NCI-H128 (cell line): ENCODE results near the gene C19orf25.

Experiments used
- DNase-seq: peaks from one replicate; lab custom pipeline; 2025; ENCODE audit not compliant: unreplicated experiment; lab: John Stamatoyannopoulos, UW

Gene C19orf25

DNA sequence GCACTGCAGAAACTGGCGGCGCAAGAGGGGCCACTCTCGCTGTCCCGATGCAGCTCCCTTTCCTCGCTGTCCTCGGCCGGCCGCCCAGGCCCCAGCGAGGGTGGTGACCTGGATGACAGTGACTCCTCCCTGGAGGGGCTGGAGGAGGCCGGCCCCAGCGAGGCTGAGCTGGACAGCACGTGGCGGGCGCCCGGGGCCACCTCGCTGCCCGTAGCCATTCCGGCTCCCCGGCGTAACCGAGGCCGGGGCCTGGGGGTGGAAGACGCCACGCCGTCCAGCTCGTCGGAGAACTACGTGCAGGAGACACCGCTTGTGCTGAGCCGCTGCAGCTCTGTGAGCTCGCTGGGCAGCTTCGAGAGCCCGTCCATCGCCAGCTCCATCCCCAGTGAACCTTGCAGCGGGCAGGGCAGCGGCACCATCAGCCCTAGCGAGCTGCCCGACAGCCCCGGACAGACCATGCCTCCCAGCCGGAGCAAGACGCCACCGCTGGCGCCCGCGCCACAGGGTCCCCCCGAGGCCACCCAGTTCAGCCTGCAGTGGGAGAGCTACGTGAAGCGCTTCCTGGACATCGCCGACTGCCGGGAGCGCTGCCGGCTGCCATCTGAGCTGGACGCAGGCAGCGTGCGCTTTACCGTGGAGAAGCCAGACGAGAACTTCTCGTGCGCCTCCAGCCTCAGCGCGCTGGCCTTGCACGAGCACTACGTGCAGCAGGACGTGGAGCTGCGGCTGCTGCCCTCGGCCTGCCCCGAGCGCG lies 12.4 kb downstream of the C19orf25 start:
- DNase-seq, result no peak

DNA sequence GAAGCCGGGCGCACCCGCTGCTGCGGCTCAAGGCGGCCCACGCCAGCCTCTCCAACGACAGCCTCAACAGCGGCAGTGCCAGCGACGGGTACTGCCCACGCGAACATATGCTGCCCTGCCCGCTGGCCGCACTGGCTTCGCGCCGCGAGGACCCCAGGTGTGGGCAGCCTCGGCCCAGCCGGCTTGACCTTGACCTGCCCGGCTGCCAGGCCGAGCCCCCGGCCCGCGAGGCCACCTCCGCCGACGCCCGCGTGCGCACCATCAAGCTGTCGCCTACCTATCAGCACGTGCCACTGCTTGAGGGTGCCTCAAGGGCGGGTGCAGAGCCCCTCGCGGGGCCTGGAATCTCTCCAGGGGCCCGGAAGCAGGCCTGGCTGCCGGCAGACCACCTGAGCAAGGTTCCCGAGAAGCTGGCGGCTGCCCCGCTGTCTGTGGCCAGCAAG lies 13.0 kb downstream of the C19orf25 start:
- DNase-seq, result no peak

- DNase-seq, result no peak
These were observed 13.6 kb downstream of the C19orf25 start for GRCh38 chr19:1465191-1466016.

DNA sequence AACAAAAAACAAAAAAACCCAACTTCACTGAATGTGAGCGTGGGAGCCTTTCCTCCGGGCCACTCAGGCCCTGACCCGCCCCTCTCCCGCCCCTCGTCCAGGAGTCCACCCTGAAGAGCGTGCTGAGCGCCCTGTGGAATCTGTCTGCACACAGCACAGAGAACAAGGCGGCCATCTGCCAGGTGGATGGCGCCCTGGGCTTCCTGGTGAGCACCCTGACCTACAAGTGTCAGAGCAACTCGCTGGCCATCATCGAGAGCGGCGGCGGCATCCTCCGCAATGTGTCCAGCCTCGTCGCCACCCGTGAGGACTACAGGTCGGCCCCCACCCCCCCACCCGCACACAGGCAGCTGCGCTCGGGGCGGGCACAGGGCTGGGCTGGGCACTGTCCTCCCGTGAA lies 17.2 kb downstream of the C19orf25 start:
- DNase-seq, result no peak

DNA sequence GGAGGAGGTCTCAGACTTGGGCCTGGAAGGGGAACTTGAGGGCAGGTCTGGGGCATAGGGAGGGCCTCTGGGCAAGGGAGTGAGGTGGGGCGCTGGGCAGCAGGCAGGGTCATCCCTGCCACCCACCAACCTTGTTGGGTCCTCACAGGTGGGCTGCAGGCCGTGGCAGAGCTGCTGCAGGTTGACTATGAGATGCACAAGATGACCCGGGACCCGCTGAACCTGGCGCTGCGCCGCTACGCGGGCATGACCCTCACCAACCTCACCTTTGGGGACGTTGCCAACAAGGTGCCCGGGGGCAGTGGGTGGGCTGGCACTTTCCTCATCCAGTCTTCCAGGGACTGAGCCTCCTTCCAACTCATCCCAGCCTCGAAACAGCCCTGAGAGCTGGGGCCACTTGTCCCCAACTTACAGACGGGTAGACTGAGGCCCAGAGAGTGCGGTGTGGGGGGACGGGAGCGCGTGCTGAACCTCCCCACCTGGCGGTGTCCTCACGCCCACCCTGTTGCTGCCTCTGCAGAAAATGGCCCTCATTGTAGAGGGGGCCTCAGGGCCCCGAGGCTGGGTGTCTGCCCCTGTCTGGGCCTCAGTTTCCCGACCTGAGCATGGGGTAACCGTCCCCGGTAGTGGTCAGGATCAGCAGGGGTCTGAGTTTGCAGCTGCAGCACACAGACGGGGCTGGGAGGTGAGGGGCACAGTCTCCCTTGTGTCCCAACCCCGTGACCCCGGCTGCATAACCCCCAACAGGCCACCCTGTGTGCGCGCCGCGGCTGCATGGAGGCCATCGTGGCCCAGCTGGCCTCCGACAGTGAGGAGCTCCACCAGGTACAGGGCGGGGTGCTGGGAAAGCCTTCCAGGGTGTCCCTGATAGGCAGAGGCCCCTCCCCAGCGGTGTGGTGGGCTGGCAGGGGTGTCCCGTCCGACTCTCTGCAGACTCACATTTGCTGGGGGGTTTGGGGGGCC lies 18.7 kb downstream of the C19orf25 start:
- no peak for DNase-seq

DNA sequence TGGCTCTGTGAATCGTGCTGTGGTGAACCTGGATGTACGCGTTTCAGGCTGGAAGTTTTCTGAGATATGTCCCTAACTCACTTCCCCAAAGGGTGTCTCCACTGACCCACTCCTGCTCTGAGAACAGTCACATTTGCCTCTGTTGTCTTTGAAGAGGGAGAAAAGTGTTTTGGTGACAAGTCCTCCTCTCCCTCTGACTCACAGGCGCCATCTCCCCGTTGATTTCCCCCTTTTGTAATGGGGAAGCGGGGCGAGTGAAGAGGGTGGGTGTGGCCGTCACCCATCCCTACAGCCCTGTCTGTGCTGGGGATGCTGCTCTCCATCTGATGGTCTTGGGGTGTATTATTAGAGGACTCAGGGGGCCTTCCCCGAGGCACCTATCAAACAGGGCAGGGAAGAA lies 19.5 kb downstream of the C19orf25 start:
- no peak for DNase-seq

DNA sequence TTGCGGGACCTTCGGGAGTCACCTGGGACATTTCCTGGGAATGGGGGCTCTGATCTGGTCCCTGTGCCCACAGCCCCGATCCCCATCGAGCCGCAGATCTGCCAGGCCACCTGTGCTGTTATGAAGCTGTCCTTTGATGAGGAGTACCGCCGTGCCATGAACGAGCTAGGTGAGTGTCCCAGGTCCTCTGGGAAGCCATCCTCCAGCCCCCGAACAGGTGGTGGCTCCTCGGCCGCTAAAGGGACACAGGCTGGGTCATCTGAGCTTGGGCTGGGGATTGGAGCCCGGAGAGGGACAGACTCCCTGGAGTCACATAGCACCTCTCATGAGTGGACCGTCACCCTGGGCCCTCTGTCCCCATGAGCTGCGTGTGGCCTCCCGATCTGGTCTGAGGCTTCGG lies 21.1 kb downstream of the C19orf25 start:
- DNase-seq, result no peak

- DNase-seq, result no peak
These were observed 21.8 kb downstream of the C19orf25 start for GRCh38 chr19:1457031-1457739.

DNA sequence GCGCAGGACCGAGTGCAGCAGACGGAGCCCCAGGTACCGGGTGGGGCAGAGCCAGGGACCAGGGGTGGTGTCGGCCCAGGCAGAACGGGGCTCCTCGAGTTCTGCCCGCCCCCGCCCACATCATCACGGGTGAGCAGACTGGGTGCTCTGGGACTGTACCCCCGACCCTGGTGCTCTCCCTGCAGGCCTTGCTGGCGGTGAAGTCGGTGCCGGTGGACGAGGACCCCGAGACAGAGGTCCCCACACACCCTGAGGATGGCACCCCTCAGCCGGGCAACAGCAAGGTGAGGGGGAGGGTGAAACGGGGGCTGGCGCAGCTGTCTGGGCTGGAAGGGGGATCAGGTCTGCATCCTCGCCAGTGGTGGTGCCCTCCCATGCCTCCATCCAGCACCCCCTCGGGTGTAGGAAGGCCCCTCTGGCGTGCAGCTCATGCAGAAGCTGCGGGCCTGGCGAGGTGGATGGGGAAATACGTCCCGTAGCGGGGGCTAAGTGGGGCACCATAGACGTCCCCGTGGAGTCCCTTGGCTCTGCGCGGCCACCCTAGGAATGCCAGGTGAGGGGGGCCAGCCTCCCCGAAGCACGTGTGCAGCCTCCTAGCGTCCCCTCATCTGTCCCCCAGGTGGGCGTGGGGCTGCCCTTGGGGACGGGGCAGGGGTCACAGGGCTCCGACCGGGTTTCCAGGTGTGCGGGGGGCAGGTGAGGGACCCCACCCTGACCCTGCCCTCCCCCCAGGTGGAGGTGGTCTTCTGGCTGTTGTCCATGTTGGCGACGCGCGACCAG lies 22.7 kb downstream of the C19orf25 start:
- DNase-seq, result no peak

- no peak for DNase-seq
These were observed 23.5 kb downstream of the C19orf25 start for GRCh38 chr19:1455336-1456120.

DNA sequence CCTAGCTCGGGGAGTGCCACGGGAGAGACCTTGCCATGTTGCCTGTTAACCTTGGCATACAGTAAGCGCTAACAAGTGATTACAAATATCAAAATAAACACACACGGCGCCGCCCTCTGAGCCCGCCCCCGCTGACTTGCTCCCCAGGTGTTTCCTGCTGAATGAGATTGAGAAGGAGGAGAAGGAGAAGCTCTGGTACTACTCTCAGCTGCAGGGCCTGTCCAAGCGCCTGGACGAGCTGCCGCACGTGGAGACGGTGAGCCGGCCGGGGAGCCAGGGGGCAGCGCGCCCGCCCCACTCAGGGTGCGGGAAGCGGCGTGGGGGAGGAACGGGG lies 24.0 kb downstream of the C19orf25 start:
- DNase-seq, result no peak

GRCh38 chr19:1453525-1454364 lies 25.3 kb downstream of the C19orf25 start:
- DNase-seq, result no peak

DNA sequence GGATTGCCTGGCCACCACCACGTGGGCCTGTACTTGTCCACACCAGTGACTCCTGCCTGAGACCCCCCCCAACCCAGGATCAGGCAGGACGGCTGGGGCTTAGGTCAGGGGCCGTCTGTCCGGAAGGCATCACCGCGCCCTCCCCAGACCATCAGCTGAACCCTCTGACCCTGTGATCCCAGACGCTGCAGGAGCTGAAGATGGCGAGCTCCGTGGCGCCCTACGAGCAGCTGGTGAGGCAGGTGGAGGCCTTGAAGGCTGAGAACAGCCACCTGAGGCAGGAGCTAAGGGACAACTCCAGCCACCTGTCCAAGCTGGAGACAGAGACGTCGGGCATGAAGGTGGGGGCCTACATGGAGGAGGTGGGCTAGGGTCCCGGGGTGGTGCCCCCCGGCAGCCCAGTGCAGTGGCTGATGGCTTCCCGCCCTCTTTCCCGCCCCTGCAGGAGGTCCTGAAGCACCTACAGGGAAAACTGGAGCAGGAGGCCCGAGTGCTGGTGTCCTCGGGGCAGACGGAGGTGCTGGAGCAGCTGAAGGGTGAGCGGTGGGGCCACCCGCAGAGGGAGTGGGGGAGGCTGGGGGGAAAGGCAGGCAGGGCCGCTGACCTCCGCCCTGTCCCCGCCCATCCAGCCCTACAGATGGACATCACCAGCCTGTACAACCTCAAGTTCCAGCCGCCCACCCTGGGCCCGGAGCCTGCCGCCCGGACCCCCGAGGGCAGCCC lies 26.1 kb downstream of the C19orf25 start:
- DNase-seq, result no peak

DNA sequence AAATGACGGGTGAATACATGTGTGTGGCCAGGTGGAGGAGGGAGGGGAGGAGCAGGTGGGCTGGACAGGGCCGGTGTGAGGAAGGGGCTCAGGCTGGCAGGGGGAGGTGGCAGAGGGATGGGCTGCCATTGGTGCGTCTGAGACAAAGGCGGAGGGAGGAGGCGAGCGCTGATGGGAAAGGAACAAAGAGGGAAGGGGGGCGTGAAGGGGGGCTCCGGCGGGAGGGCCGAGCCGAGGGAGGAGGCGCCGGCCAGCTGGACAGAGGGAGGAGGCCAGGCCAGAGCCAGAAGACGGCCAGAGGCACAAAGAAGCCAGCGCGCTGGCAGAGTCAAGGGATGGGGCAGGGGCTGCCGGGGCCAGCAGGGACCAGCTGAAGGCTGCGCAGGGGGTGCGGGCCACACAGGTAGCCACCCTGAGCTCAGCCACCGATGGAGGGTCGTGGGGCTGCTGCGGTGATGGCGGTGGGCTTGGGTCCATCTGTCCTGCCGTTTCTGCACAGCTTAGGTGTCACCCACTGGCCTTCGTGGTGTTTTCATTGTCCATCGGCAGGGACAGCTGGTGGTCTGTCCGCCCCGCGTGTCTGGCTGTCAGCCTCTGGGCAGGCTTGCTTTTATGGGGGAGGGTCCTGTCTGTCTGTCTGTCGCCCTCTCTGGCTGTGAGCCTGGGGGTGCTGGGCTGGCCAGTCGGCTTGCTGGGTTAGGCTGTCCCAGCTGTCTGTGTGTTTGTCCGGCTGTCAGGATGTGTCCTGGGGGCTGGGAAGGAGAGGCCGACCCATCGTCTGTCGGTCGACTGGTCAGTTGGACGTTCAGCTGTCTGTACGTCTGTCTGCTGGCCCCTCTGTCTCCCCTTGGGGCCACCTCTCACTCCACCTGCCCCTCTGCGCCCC lies 26.9 kb downstream of the C19orf25 start:
- no peak for DNase-seq

GRCh38 chr19:1450735-1451731 lies 28.0 kb downstream of the C19orf25 start:
- DNase-seq, result no peak
